Measurements from ENCODE around the gene ARNT2.

GRCh38 chr15:80405554-80405850 is 1.3 kb downstream of the ARNT2 start:
- TF ChIP-seq, protein P1, sequence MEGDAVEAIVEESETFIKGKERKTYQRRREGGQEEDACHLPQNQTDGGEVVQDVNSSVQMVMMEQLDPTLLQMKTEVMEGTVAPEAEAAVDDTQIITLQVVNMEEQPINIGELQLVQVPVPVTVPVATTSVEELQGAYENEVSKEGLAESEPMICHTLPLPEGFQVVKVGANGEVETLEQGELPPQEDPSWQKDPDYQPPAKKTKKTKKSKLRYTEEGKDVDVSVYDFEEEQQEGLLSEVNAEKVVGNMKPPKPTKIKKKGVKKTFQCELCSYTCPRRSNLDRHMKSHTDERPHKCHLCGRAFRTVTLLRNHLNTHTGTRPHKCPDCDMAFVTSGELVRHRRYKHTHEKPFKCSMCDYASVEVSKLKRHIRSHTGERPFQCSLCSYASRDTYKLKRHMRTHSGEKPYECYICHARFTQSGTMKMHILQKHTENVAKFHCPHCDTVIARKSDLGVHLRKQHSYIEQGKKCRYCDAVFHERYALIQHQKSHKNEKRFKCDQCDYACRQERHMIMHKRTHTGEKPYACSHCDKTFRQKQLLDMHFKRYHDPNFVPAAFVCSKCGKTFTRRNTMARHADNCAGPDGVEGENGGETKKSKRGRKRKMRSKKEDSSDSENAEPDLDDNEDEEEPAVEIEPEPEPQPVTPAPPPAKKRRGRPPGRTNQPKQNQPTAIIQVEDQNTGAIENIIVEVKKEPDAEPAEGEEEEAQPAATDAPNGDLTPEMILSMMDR (IDR thresholded peaks at IDR 0.05) = no peak
- TF ChIP-seq POLR2A (IDR thresholded peaks at IDR 0.05) = no peak

Data from testis (tissue), 2 donors.